GM18498 (cell line): ENCODE results near the gene NKAIN4.
A peak's percentile ranks its signal among the peaks of the same experiment; 100 is the strongest.

Experiments
- ATAC-seq: cut with Tn5 transposase; IDR thresholded peaks from one replicate; pipeline ENCODE4 v1.9.1; 2021; ENCODE audit warnings: mild to moderate bottlenecking, moderate library complexity; ENCODE audit not compliant: unreplicated experiment

Gene NKAIN4

DNA sequence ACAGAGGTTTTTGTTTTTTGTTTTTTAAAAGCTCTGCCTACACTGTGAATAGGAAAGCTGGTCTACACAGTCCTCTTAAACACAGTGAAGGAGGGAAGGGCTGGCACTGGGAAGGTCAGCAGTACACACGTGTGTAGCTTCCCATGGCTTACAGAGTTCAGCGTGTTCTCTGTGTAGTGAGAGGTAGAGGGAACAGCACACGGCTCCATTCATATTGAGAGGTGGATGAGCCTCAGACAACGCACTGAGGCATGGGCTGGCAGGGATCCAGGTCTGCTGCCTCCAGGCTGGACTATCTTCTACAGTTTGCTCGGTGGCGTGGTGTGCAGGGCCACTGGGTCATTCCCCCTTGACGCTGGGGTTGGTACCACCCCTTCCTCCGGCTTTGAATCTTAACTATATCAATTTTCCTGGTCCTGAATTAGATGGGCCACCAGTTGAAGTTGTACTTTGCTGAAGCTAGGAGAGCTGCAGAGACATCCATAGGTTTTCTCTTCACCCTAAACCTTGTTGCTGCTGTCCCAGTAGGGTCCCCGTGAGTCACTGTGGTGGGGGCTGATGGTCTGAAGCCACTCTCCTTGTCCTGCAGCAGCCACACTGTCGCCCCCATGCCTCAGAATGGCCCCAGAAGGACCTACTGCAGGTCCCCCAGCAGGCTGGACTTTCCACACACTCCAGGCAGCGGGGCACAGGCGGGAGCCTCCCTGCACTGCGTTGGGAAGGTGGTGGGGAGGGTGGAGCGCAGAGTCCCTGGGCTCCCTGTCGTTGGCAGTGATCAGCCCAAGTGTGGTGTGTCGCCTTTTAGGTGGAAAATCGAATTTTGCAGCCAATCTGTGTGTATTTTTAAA is 20.3 kb upstream of the NKAIN4 start:
- ATAC-seq, result no peak

DNA sequence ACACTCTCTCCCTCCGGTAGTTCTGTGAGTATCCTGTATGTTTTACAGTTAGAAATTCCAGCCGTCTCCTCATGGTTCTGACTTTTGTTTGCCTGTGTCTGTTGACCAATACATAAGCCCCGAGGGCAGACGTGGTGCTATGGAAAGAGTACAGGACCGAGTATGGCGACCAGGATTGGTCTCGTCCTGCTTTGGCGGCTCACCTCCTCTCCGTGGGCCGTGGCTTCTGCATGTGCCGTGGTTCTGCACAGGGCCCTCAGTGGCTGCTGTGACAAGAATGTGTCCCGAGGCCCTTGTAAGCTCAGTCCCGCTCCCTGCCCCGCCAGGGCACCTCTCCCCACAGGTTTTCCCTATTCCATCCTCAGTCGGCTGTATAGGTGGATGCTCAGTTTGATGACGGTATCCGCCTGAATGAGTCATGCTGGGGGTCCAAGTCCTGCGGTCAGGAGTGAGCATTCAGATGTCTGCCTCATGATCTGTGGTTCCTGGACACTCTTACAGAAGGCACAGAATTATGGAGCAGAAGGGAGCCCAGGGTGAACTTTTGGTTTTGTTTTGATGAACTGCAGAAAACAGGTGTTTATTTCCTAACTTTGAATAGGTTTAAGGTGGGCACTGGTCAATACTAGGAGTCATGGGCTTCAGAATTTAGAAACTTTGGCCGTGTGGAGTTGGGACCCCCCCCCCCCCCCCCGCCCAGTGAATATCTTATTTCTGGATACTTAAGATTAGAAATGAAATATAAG is 19.5 kb upstream of the NKAIN4 start:
- no peak for ATAC-seq

- no peak for ATAC-seq
Observed at GRCh38 chr20:63273059-63273579, 18.9 kb upstream of the NKAIN4 start.

GRCh38 chr20:63272105-63273058 is 18.1 kb upstream of the NKAIN4 start, which contains the start of gene ARFGAP1:
ARFGAP1 (plus strand) TSS chr20:63272813; CDS start chr20:63275581, 2,768 bp downstream.
- peak; percentile 90 for ATAC-seq

DNA sequence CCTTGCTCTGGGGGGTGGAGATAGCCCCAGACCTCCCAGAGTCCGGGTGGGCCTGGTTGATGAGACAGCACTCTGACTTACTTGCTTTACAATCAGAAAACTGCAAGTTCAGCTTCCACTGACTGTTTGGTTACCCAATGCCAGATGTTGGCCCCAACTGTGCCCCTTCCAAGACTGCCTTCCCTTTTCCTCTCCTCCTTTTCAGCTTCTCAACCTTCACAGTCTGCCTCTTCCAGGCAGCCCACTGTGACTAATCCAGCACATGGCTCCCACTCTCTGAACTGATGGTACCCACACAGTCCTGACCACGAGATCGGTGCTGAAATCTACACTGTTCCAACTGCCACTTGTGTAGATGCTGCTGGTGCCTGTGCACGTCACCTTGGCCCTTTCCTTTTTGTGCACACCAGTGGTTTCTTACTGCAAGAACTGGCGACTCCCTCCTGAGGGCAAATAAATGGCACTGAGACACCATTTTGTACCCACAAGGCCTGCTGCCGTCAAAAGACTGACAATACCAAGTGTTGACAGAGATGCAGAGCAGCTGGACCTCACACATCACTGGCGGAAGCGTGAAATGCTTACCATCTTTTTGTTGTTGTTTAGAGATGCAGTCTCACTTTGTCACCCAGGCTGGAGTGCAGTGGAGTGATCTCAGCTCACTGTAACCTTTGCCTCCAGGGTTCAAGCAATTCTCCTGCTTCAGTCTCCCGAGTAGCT is 16.5 kb upstream of the NKAIN4 start:
- ATAC-seq, result no peak

DNA sequence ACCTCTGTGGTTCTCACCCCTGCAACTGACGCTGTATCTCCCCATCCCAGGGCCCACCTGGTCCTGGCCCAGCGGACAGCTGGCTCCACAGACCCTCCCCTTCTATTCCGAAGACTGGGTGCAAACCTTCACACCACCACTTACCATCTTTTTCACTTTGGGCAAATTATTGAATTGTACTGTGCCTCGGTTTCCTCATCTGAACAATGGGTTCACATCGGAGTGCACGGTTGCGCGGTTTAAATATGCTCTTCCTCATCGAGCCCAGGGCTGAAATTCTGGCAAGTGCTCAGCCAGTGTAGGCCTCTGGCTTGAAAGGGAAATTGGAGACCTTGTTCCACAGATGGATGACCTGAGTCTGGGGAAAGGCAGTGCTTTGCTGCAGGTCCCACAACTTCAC is 15.5 kb upstream of the NKAIN4 start:
- ATAC-seq, result no peak

DNA sequence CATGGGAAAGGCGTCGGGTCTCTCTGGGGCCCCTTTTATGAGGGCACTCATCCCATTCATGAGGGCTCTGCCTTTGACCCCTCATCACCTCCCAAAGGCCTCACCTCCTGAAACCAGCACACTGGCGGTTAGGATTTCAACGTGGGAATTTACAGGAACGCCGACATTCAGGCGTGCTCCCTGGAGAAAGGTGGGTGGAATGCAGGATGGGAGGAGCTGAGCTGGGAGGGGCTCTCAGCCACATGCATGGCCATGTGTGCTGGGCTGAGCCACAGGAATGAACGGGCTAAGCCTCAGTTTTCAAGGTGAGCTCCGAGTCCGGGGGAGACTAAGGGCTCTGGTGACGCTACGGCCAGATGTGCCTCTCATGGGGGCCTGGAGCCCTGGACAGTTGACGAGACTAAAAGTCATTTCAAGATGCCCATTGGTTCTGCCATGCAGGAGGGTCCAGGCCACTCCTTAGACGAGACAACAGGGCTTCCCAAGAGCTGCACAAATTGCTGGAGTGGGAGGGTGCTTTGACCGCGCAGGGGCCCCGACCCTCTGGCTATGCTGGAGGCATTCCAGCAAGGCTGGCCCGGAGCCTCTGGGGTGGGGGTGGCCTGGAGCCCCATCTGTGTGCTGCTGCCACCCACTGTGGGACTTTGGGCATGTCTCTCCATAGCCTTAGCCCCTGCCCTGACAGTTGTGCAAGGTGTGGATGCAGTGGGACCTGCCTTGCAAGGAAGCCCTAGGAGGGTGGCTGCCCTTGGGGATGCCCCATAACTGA is 14.6 kb upstream of the NKAIN4 start:
- ATAC-seq, result no peak

GRCh38 chr20:63268256-63268655 is 14.0 kb upstream of the NKAIN4 start:
- ATAC-seq, result no peak

DNA sequence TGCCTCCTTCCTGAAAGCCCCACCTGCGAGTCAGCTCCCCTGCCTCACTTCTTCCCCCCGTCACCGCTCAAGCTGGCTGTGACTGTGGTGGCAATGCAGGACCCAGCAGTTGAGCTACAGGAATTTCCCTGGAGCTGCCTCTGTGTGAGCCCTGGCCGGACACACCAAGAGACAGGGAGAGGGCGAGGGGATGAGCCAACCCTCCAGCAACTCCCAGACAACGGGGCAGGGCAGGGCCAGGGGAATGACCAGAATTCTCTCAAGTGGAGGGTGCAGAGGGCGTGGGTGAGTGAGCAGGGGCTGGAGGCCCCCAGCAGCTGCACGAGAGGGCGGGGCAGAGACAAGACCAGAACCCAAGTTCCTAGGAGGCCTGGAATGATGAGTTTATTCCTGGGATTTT is 13.4 kb upstream of the NKAIN4 start:
- no peak for ATAC-seq

DNA sequence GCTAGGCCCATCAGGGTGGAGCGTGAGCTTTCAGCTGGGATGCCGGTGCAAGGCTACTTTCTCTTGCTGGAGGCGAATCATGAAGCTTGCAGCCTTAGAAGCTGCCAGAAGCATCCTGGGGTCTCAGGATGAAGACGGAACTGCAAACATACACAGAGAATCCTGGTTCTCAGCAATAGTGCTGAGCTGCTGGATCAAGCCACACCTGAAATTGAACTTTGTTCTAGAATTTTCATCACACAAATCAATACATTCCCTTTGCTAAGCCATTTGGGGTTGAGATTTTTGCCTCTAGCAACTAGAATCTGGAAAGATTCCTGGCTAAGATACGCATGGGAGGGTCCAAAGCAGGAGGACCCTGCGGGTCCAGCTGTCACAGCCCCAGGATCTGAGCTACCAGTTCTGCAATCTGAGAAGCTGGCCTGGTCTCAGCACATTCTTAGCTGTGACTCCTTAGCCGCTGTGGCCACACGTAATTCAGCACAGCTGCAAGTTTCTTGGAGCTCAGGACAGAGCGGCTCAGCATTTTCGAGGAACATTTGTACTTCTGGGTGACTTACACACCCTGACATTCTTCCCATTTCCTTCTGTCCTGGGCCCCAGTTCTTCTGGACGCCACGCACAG is 11.7 kb upstream of the NKAIN4 start:
- ATAC-seq, result no peak

GRCh38 chr20:63264519-63264918 is 10.3 kb upstream of the NKAIN4 start:
- no peak for ATAC-seq

GRCh38 chr20:63264000-63264399 is 9.7 kb upstream of the NKAIN4 start:
- ATAC-seq, result no peak

DNA sequence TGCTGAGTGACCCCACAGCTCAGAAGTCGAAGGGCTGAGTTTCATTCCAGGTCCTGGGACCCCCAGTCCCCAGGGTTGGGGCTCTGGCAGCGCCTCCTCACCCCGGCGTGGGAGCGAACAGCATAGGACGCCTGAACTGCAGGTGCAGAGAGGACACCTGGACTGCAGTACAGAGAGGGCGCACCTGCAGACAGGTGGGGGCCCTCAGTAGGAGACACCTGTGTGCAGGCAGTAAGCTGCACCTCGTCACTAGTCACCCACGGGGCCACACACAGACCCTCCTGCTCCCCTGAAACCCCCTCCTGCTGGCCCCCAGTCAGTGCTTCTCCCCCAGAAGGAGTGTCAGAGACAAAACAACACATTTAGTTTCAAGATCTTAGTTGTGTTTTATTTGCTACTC is 8.6 kb upstream of the NKAIN4 start:
- ATAC-seq, result no peak

- no peak for ATAC-seq
Observed at GRCh38 chr20:63261795-63262528, 7.7 kb upstream of the NKAIN4 start.

DNA sequence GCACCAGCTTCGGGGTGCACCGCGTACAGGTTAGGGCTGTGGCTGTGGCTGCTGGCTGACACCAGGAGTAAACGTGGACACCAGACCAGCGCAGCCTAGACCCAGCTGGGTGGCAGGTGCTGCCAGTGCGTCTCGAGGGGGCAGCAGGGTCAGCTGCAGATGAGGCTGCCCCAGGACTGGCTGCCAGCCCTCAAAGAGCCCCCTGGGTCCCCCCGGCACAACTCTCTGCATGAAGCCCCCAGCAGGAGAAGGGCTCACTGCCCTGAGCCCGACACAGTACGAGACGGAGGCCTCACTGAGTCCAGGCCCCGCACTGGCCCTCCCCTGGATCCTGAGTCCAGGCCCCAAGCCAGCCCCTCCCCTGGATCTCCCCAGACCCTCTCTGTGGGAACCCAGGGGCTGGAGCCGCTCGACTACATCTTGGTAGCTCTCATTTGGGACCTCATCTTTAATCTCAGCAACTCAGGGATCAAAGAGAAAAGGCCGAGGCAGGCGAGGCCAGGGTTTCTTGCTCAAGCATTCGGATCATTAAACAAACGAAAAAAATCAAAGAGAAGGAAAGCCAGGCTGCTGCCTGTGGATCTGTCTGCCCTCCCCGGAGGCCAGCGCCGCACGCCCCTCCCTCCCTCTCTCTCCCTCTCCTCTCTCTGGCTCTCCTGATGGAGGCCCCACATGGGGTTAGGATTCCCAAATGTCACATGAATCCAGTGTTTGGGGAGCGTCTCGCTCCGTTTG is 7.0 kb upstream of the NKAIN4 start:
- no peak for ATAC-seq

DNA sequence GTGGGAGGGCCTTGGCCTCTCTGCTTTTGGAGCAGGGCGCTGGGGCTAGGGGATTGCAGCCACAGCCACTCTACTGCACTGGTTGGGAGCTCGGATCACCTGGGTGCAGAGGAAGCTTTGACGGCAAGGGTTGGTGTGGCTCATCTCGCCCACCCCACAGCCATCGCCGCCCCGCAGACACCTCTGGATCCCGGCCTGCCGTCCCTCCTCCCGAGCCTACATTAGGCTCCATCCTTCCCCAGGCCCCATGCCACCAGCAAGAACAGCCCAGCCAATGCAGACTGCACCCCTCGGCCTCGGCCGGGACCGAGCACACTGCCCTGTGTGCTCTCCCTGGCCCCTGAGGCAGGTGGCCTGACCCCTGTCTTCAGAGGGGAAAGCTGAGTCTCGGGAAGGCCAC is 6.3 kb upstream of the NKAIN4 start:
- ATAC-seq, result no peak

DNA sequence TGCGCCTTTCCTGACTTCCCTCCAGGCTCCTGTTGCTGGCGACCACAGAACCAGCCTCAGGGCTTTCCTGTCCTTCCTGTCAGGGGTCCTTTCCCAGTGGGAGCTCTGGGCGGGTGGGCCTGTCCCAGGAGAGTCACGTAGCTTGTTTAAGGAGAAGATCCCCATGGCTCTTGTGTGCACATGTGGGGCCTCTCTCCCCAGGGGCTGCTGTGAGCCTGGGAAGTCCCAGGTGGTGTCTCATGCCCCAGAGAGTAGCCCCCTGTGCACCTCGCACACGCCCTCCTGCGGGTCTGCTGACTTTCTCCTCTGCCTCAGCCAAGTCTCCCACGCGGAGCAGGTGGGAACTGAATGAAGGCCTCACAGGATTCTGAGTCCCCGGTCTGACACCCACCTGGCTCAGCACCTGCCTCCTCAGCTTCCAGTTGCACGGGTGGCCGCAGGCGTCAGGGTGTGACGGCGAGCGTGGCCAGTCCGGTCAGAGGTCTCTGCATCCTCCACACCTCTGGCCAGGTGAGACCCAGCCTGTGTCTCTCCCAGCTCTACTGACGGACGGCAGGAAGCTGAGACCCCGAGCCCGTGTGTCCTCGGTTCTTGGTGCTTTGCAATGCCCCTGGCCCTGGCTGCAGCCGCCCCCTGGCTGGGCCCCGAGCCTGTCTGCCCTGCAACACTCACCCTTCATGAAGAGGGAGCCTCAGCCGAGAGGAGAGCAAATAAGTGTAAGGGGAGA is 5.6 kb upstream of the NKAIN4 start:
- ATAC-seq, result no peak
